K562 (cell line): ENCODE measurements around the gene CCDC7.

Source experiments
- ARNT ChIP-seq, 2 experiments: fragments of 450-650 bp; IDR thresholded peaks; 2 replicates each; pipeline ENCODE4 v1.6.1; 2016; ENCODE audit warnings: mild to moderate bottlenecking in 1 of 2
- FIP1L1 ChIP-seq: fragments of 200-400 bp; formaldehyde crosslinking; IDR thresholded peaks from 2 replicates; pipeline ENCODE4 v1.6.1; 2018; ENCODE audit warnings: mild to moderate bottlenecking, low read depth, low read length; ENCODE audit not compliant: poor library complexity, severe bottlenecking
- GABPA ChIP-seq: fragments of 200-800 bp; sonication (Bioruptor generic); conservative IDR thresholded peaks from 2 replicates; pipeline ENCODE4 v1.6.1; 2016; ENCODE audit warnings: low read depth, missing genetic modification characterization, missing compliant biosample characterization
- GTF2B ChIP-seq: IDR thresholded peaks from 2 replicates; pipeline ENCODE4 v1.6.1; 2011; ENCODE audit not compliant: insufficient read length; ENCODE audit errors: extremely low read depth
- NFIC ChIP-seq: fragments of 450-650 bp; IDR thresholded peaks from 2 replicates; pipeline ENCODE4 v1.6.1; 2017; ENCODE audit warnings: mild to moderate bottlenecking, inconsistent platforms
- POLR2A ChIP-seq: fragments of 450-650 bp; conservative IDR thresholded peaks from 2 replicates; pipeline ENCODE4 v1.6.1; 2016
- PYGO2 ChIP-seq: fragments of 450-650 bp; IDR thresholded peaks from 2 replicates; pipeline ENCODE4 v1.6.1; 2016; ENCODE audit warnings: mild to moderate bottlenecking, missing genetic modification characterization, moderate library complexity, missing compliant biosample characterization
- TEAD4 ChIP-seq, 2 experiments: sonication (generic) in 1 of 2; formaldehyde crosslinking in 1 of 2; IDR thresholded peaks; 2 replicates each; pipeline versions ENCODE4 v1.6.1 to v1.8.0; 2012 to 2022; ENCODE audit warnings: borderline replicate concordance in 1 of 2, inconsistent platforms in 1 of 2, low read length in 1 of 2, mild to moderate bottlenecking in 1 of 2, missing genetic modification reagents in 1 of 2
- ZNF639 ChIP-seq, 2 experiments: fragments of 200-800 bp in 1 of 2; sonication (Bioruptor generic) in 1 of 2; sonication (generic) in 1 of 2; formaldehyde crosslinking in 1 of 2; IDR thresholded peaks in 1 of 2; conservative IDR thresholded peaks in 1 of 2; 2 replicates each; pipeline versions ENCODE4 v1.5.0 to v1.6.1; 2016 to 2020; ENCODE audit warnings: missing compliant biosample characterization in 1 of 2, missing genetic modification characterization in 1 of 2, missing genetic modification reagents in 1 of 2
- TF ChIP-seq, protein P1 (sequence below), 3 experiments: IDR thresholded peaks in 2 of 3; conservative IDR thresholded peaks in 1 of 3; 2 replicates each; pipeline ENCODE4 v1.5.1; 2011 to 2012; ENCODE audit warnings: low read length in 3 of 3, mild to moderate bottlenecking in 3 of 3, control low read depth in 2 of 3, improper control_type of control experiment in 1 of 3, inconsistent platforms in 1 of 3, low read depth in 1 of 3, mixed read lengths in 1 of 3, moderate library complexity in 1 of 3; ENCODE audit not compliant: insufficient read depth in 2 of 3

GRCh38 chr10:32471232-32471631 is 25.3 kb downstream of the CCDC7 start:
- TF ChIP-seq GTF2B, result no peak
- no peak for TF ChIP-seq GABPA (tag)
- TF ChIP-seq ARNT (IDR thresholded peaks at IDR 0.05), result no peak
- TF ChIP-seq ZNF639 (CRISPR knock-in tag; conservative IDR thresholded peaks at IDR 0.05 in 1 of 2, IDR thresholded peaks at IDR 0.05 in 1 of 2), result no peak
- TF ChIP-seq NFIC, result no peak
- TF ChIP-seq, protein P1, sequence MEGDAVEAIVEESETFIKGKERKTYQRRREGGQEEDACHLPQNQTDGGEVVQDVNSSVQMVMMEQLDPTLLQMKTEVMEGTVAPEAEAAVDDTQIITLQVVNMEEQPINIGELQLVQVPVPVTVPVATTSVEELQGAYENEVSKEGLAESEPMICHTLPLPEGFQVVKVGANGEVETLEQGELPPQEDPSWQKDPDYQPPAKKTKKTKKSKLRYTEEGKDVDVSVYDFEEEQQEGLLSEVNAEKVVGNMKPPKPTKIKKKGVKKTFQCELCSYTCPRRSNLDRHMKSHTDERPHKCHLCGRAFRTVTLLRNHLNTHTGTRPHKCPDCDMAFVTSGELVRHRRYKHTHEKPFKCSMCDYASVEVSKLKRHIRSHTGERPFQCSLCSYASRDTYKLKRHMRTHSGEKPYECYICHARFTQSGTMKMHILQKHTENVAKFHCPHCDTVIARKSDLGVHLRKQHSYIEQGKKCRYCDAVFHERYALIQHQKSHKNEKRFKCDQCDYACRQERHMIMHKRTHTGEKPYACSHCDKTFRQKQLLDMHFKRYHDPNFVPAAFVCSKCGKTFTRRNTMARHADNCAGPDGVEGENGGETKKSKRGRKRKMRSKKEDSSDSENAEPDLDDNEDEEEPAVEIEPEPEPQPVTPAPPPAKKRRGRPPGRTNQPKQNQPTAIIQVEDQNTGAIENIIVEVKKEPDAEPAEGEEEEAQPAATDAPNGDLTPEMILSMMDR (IDR thresholded peaks at IDR 0.05 in 2 of 3, conservative IDR thresholded peaks at IDR 0.05 in 1 of 3; ENCODE audit: insufficient read depth in 2 of 3, low read depth in 1 of 3, low read length in 3 of 3), result no peak
- no peak for TF ChIP-seq FIP1L1
- TF ChIP-seq PYGO2 (tag), result no peak
- TF ChIP-seq POLR2A, result no peak
- TF ChIP-seq TEAD4 (IDR thresholded peaks at IDR 0.05; ENCODE audit: low read length), result no peak
- TF ChIP-seq TEAD4 (CRISPR knock-in tag; IDR thresholded peaks at IDR 0.05; ENCODE audit: borderline replicate concordance), result no peak
